K562 (cell line): ENCODE measurements around the gene KIF4B. TPM values are rescaled to one million over a fixed set of nuclear protein-coding genes. Genes with fewer than 3 reads are reported as not detected.
"Not testable (repeated sequence)": the region's sequence is repeated elsewhere in the genome, so short reads cannot be mapped to it uniquely, and the experiment has no call there.

Experiments
- ATAC-seq: fragments of 200-7000 bp; cut with Tn5 transposase; 3 replicates; pipeline ENCODE4 v1.9.1; 2020; ENCODE audit warnings: moderate library complexity
- BruUV-seq: library from RNA; stranded (reverse); fragments of 400-500 nt; replicated peaks from 2 replicates; lab custom pipeline; 2021; lab: Mats Ljungman, UMichigan
- CTCF ChIA-PET: fragments of 300-600 bp; formaldehyde crosslinking; extraction: SDS; loops from one replicate; lab custom pipeline; 2021; ENCODE audit warnings: low intra/inter-chr PET ratio; lab: Yijun Ruan, JAX
- POLR2A ChIA-PET: fragments of 300-600, 350-650 bp; sonication (Branson Sonifier 250); formaldehyde crosslinking; extraction: SDS; loops from one replicate; lab custom pipeline; 2021; ENCODE audit warnings: antibody characterized with exemption, inconsistent platforms; lab: Yijun Ruan, JAX
- DNase-seq, 4 experiments: peaks; one replicate each; pipeline versions ENCODE4 v3.0.0 to v3.0.0-alpha.2; 2011 to 2018; ENCODE audit warnings: low spot score in 3 of 4, mixed read lengths in 3 of 4; ENCODE audit errors: extremely low read depth in 1 of 4
- FAIRE-seq: peaks from 2 replicates; lab custom pipeline; 2011; peaks lifted over from hg19 to GRCh38; lab: Jason Lieb, UNC
- H2AFZ ChIP-seq: 2 replicates; pipeline ENCODE4 v1.6.0; 2011; ENCODE audit warnings: low read depth, low read length, control low read depth, inconsistent platforms
- H3K27ac ChIP-seq: fragments of 200-600 bp; 3 replicates; pipeline ENCODE4 v1.8.0; 2011; ENCODE audit warnings: low read depth, mild to moderate bottlenecking, control low read depth, inconsistent platforms, low read length, moderate library complexity, mixed read lengths; ENCODE audit errors: extremely low read depth
- H3K27me3 ChIP-seq, 2 experiments: fragments of 300-600 bp in 1 of 2; 2 replicates in 1 of 2; 3 replicates in 1 of 2; pipeline versions ENCODE4 v1.6.0 to v1.8.0; 2011; ENCODE audit warnings: inconsistent platforms in 2 of 2, low read length in 2 of 2, mild to moderate bottlenecking in 1 of 2, mixed read lengths in 1 of 2, moderate library complexity in 1 of 2; ENCODE audit not compliant: control insufficient read depth in 2 of 2, insufficient read depth in 2 of 2
- H3K36me3 ChIP-seq: fragments of 300-600 bp; 3 replicates; pipeline ENCODE4 v1.8.0; 2011; ENCODE audit warnings: mild to moderate bottlenecking, low read length, inconsistent platforms; ENCODE audit not compliant: control insufficient read depth, insufficient read depth
- H3K4me1 ChIP-seq, 2 experiments: fragments of 200-600 bp in 1 of 2; replicated peaks in 1 of 2; 2 replicates in 1 of 2; 3 replicates in 1 of 2; pipeline versions ENCODE4 v1.5.1 to v1.8.0; 2011; ENCODE audit warnings: inconsistent platforms in 2 of 2, low read length in 2 of 2, mild to moderate bottlenecking in 1 of 2, mixed read lengths in 1 of 2, moderate library complexity in 1 of 2; ENCODE audit not compliant: control insufficient read depth in 2 of 2, insufficient read depth in 2 of 2
- H3K4me2 ChIP-seq: 2 replicates; pipeline ENCODE4 v1.6.1; 2011; ENCODE audit warnings: low read length, control low read depth, inconsistent platforms, mixed read lengths; ENCODE audit not compliant: insufficient read depth
- H3K4me3 ChIP-seq: fragments of 200-600 bp; sonication (generic), shearing (Covaris generic); 2 replicates; pipeline ENCODE4 v1.5.1; 2016; ENCODE audit warnings: control low read depth, inconsistent platforms
- H3K79me2 ChIP-seq: fragments of 200-600 bp; 3 replicates; pipeline ENCODE4 v1.8.0; 2011; ENCODE audit warnings: low read length, inconsistent platforms; ENCODE audit not compliant: control insufficient read depth, insufficient read depth
- H3K9ac ChIP-seq, 2 experiments: 2 replicates each; pipeline versions ENCODE4 v1.6.0 to v1.6.1; 2011; ENCODE audit warnings: low read depth in 2 of 2, low read length in 2 of 2, control low read depth in 1 of 2, inconsistent platforms in 1 of 2, mild to moderate bottlenecking in 1 of 2, mixed read lengths in 1 of 2; ENCODE audit not compliant: insufficient read depth in 1 of 2
- H3K9me1 ChIP-seq: one replicate; pipeline ENCODE4 v1.6.0; 2011; ENCODE audit warnings: inconsistent platforms, mild to moderate bottlenecking, low read length, moderate library complexity; ENCODE audit not compliant: control insufficient read depth, insufficient read depth
- H3K9me3 ChIP-seq: replicated peaks from 2 replicates; pipeline ENCODE4 v1.5.1; 2011; ENCODE audit warnings: low read depth, low read length, inconsistent platforms; ENCODE audit not compliant: control insufficient read depth, insufficient read depth
- H4K20me1 ChIP-seq: replicated peaks from 2 replicates; pipeline ENCODE4 v1.6.1; 2011; ENCODE audit warnings: low read length, inconsistent platforms, mixed read lengths; ENCODE audit not compliant: control insufficient read depth, insufficient read depth
- ARID1B ChIP-seq: fragments of 450-650 bp; IDR thresholded peaks from 2 replicates; pipeline ENCODE4 v1.6.1; 2016; ENCODE audit warnings: antibody characterized with exemption, mild to moderate bottlenecking, inconsistent platforms
- CBFA2T2 ChIP-seq: fragments of 450-650 bp; conservative IDR thresholded peaks from 2 replicates; pipeline ENCODE4 v1.6.1; 2017; ENCODE audit warnings: mild to moderate bottlenecking
- CBFA2T3 ChIP-seq: fragments of 450-650 bp; IDR thresholded peaks from 2 replicates; pipeline ENCODE4 v1.6.1; 2017
- EP300 ChIP-seq: IDR thresholded peaks from 2 replicates; pipeline ENCODE4 v1.6.1; 2012; ENCODE audit warnings: low read length, improper control_type of control experiment
- KDM1A ChIP-seq, 2 experiments: fragments of 450-650 bp; IDR thresholded peaks; 2 replicates each; pipeline ENCODE4 v1.6.1; 2016; ENCODE audit warnings: mild to moderate bottlenecking in 2 of 2
- KLF16 ChIP-seq: IDR thresholded peaks from 2 replicates; pipeline ENCODE4 v1.6.1; 2016; ENCODE audit warnings: antibody characterized with exemption
- MNT ChIP-seq, 2 experiments: fragments of 450-650 bp; conservative IDR thresholded peaks; 2 replicates each; pipeline ENCODE4 v1.6.1; 2017; ENCODE audit warnings: mild to moderate bottlenecking in 2 of 2, moderate library complexity in 2 of 2
- NCOR1 ChIP-seq: fragments of 450-650 bp; IDR thresholded peaks from 2 replicates; pipeline ENCODE4 v1.6.1; 2016; ENCODE audit warnings: mild to moderate bottlenecking, moderate library complexity
- SMARCA4 ChIP-seq: fragments of 450-650 bp; IDR thresholded peaks from 2 replicates; pipeline ENCODE4 v1.6.1; 2016
- SMARCE1 ChIP-seq: fragments of 450-650 bp; IDR thresholded peaks from 2 replicates; pipeline ENCODE4 v1.7.1; 2016; ENCODE audit warnings: mild to moderate bottlenecking
- SOX6 ChIP-seq: fragments of 450-650 bp; IDR thresholded peaks from 2 replicates; pipeline ENCODE4 v1.6.1; 2014; ENCODE audit warnings: mild to moderate bottlenecking
- TAL1 ChIP-seq: fragments of 450-650 bp; IDR thresholded peaks from 2 replicates; pipeline ENCODE4 v1.6.1; 2016; ENCODE audit warnings: mild to moderate bottlenecking
- TCF3 ChIP-seq: sonication (generic); formaldehyde crosslinking; IDR thresholded peaks from 2 replicates; pipeline ENCODE4 v1.4.0; 2020; ENCODE audit warnings: mild to moderate bottlenecking, missing genetic modification reagents
- TEAD4 ChIP-seq, 2 experiments: sonication (generic) in 1 of 2; formaldehyde crosslinking in 1 of 2; IDR thresholded peaks; 2 replicates each; pipeline versions ENCODE4 v1.6.1 to v1.8.0; 2012 to 2022; ENCODE audit warnings: borderline replicate concordance in 1 of 2, inconsistent platforms in 1 of 2, low read length in 1 of 2, mild to moderate bottlenecking in 1 of 2, missing genetic modification reagents in 1 of 2
- TRIM24 ChIP-seq, 2 experiments: fragments of 450-650 bp; IDR thresholded peaks; 2 replicates each; pipeline ENCODE4 v1.6.1; 2016
- ZFP36 ChIP-seq: fragments of 150-350 bp; IDR thresholded peaks from 2 replicates; pipeline ENCODE4 v1.6.1; 2018; ENCODE audit warnings: low read length, low read depth; ENCODE audit not compliant: partially characterized antibody
- ZFX ChIP-seq: sonication (generic); formaldehyde crosslinking; IDR thresholded peaks from 2 replicates; pipeline ENCODE4 v1.8.0; 2022; ENCODE audit warnings: mild to moderate bottlenecking, missing genetic modification reagents, moderate library complexity
- ZNF431 ChIP-seq: sonication (generic); formaldehyde crosslinking; IDR thresholded peaks from 2 replicates; pipeline ENCODE4 v1.8.0; 2022; ENCODE audit warnings: mild to moderate bottlenecking, missing genetic modification reagents
- ZNF766 ChIP-seq: fragments of 200-800 bp; sonication (Bioruptor generic); conservative IDR thresholded peaks from 2 replicates; pipeline ENCODE4 v1.6.1; 2016; ENCODE audit warnings: missing genetic modification characterization, missing compliant biosample characterization
- WGBS: fragments of 100-300 bp; shearing (Covaris generic); methylation state at CpG from one replicate; pipeline ENCODE4 v1.1.6; 2016; ENCODE audit warnings: low coverage, mixed read lengths; ENCODE audit not compliant: insufficient coverage; ENCODE audit errors: missing lambda C conversion rate; 5-methylcytosine and 5-hydroxymethylcytosine counted together
- in situ Hi-C: fragments of 300-500 bp; cut with MboI; formaldehyde crosslinking; loops from 4 replicates; pipeline ENCODE4 v1.15.0; 2018; ENCODE audit warnings: inconsistent platforms, mixed read lengths
- intact Hi-C: fragments of 100-400 bp; cut with micrococcal nuclease; formaldehyde crosslinking; loops from 2 replicates; pipeline ENCODE4 v1.14.2; 2022
- polyA plus RNA-seq, 8 experiments: library from polyadenylated mRNA; depleted of rRNA in 4 of 8; stranded (reverse) in 5 of 8; unstranded in 3 of 8; fragments of >200 nt; fragmentation: Nextera tagmentation in 2 of 8; fragmentation: Illumina TruSeq in 1 of 8; extraction: Ambion mirVana in 2 of 8; extraction: Trizol in 1 of 8; gene quantifications; 2 replicates each; pipeline versions ENCODE4 v1.2.1 to v1.2.3, GENCODE V29; 2011 to 2014; ENCODE audit warnings: inconsistent platforms in 1 of 8, missing spikeins in 1 of 8
- total RNA-seq, 7 experiments: library from RNA; depleted of rRNA in 6 of 7; stranded (reverse); fragments of >200 nt in 6 of 7; fragmentation: Illumina TruSeq in 2 of 7; extraction: Trizol in 2 of 7; gene quantifications; 2 replicates each; pipeline versions ENCODE4 v1.2.1 to v1.2.3, GENCODE V29; 2011 to 2021; ENCODE audit warnings: low replicate concordance in 1 of 7

Gene KIF4B
- total and polyA plus RNA-seq, 9 of the 15 experiments (the other 6 are each of a cell fraction or from before 2014, with no cell fraction given): 0.01 to 0.09 (median 0.07) TPM; not detected in 2

GRCh38 chr5:154978294-154978693 is 35.3 kb upstream of the KIF4B start:
- H2AFZ ChIP-seq; H3K27ac ChIP-seq; POLR2A ChIA-PET; H3K79me2 ChIP-seq; H4K20me1 ChIP-seq; H3K9ac ChIP-seq; CTCF ChIA-PET; H3K4me2 ChIP-seq; H3K4me1 ChIP-seq; H3K36me3 ChIP-seq; H3K9me1 ChIP-seq; H3K9me3 ChIP-seq; intact Hi-C loops; BruUV-seq; in situ Hi-C loops; H3K27me3 ChIP-seq; H3K4me3 ChIP-seq; ATAC-seq; TF ChIP-seq TEAD4 (CRISPR knock-in tag; IDR thresholded peaks at IDR 0.05; ENCODE audit: borderline replicate concordance): not testable (repeated sequence)
- TF ChIP-seq TAL1 (peak; percentile 65), TRIM24 (IDR thresholded peaks at IDR 0.05) (0 out of 4 replicates have a peak, but pooled peaks of 1 of the 2 experiments have one; percentile 48), SMARCA4 (peak; percentile 43; the same call in 1 of the 2 replicates), CBFA2T3 (peak; percentile 66), SOX6 (peak; percentile 60; the same call in 1 of the 2 replicates), MNT (conservative IDR thresholded peaks at IDR 0.05) (0 out of 4 replicates have a peak, but pooled peaks of 1 of the 2 experiments have one; percentile 17), ARID1B (peak; percentile 70), SMARCE1 (peak; percentile 44; the same call in 1 of the 2 replicates), ZFX (CRISPR knock-in tag) (peak; percentile 70), ZNF431 (CRISPR knock-in tag) (0 out of 2 replicates have a peak, but pooled peaks have one; percentile 36), TEAD4 (IDR thresholded peaks at IDR 0.05; ENCODE audit: low read length) (peak; percentile 65; the same call in 1 of the 2 replicates), TCF3 (CRISPR knock-in tag) (peak; percentile 61), KDM1A (IDR thresholded peaks at IDR 0.05) (0 out of 4 replicates have a peak, but pooled peaks of 1 of the 2 experiments have one; percentile 27), NCOR1 (0 out of 2 replicates have a peak, but pooled peaks have one; percentile 25), ZNF766 (CRISPR knock-in tag) (peak; percentile 100), ZFP36 (peak; percentile 72), CBFA2T2 (peak; percentile 37; the same call in 1 of the 2 replicates), KLF16 (0 out of 2 replicates have a peak, but pooled peaks have one; percentile 18), EP300 (0 out of 2 replicates have a peak, but pooled peaks have one; percentile 33)
- DNase-seq (peak in 1 of 4 experiments; percentile 28), FAIRE-seq (peak; percentile 58)
- WGBS: 4% methylated on average over 2 of the region's 2 CpGs
